ENCODE data around the gene CORO2A. TPM values are rescaled to one million over a fixed set of nuclear protein-coding genes. Genes with fewer than 3 reads are reported as not detected.

Gene CORO2A
- total RNA-seq, 4 donors from 2014 or later = 0.77 to 4.8 (median 0.86) TPM

GRCh38 chr9:98097836-98098235 is 94.6 kb downstream of the CORO2A start:
- Histone ChIP-seq H3K36me3 (peaks cover 0 to 54% of the 10 kb centered on the region in 2 donors), H3K4me3 (no peak overlapping the region), H3K27me3 (peaks cover 10% of the 10 kb centered on the region), H3K27ac (no peak overlapping the region), H3K4me1 (no peaks in the 10 kb centered on the region), H3K9me3 (no peaks in the 10 kb centered on the region)
- TF ChIP-seq EP300 (IDR thresholded peaks at IDR 0.05) (no peak), POLR2AphosphoS5 (IDR thresholded peaks at IDR 0.05) (no peak), POLR2A (IDR thresholded peaks at IDR 0.05) (no peak), CTCF (IDR thresholded peaks at IDR 0.05) (no peak)
- 60 to 70% methylated on average over 3 to 4 of the region's 4 CpGs for WGBS, 2 donors (ENCODE audit: low coverage in 1 of 2)
- ATAC-seq = no peak

- no peak overlapping the region for H3K4me3 ChIP-seq
- no peaks in the 10 kb centered on the region for H3K9me3 ChIP-seq
- no peak overlapping the region for H3K27ac ChIP-seq
- H3K4me1 ChIP-seq = no peaks in the 10 kb centered on the region
- WGBS, 2 donors (ENCODE audit: low coverage in 1 of 2) = 80 to 100% methylated on average over 1 to 2 of the region's 5 CpGs
- ATAC-seq = no peak
- TF ChIP-seq POLR2A (IDR thresholded peaks at IDR 0.05) = no peak
- TF ChIP-seq CTCF (IDR thresholded peaks at IDR 0.05) = no peak
- TF ChIP-seq EP300 (IDR thresholded peaks at IDR 0.05) = no peak
- no peak for TF ChIP-seq POLR2AphosphoS5 (IDR thresholded peaks at IDR 0.05)
- peaks cover 0 to 54% of the 10 kb centered on the region in 2 donors for H3K36me3 ChIP-seq
- H3K27me3 ChIP-seq = peaks cover 16% of the 10 kb centered on the region
Observed at GRCh38 chr9:98096091-98096490, 96.3 kb downstream of the CORO2A start.

- ATAC-seq = no peak
- Histone ChIP-seq H3K27ac (no peak overlapping the region), H3K4me1 (no peaks in the 10 kb centered on the region), H3K27me3 (peaks cover 16% of the 10 kb centered on the region), H3K4me3 (no peak overlapping the region), H3K36me3 (peaks cover 0 to 54% of the 10 kb centered on the region in 2 donors), H3K9me3 (no peaks in the 10 kb centered on the region)
- no peak for TF ChIP-seq POLR2A (IDR thresholded peaks at IDR 0.05)
- no peak for TF ChIP-seq CTCF (IDR thresholded peaks at IDR 0.05)
- TF ChIP-seq EP300 (IDR thresholded peaks at IDR 0.05) = no peak
- TF ChIP-seq POLR2AphosphoS5 (IDR thresholded peaks at IDR 0.05) = no peak
- 100% methylated on average over 3 of the region's 7 CpGs; no CpG with 5 or more reads in 1 of the 2 donors for WGBS, 2 donors (ENCODE audit: low coverage in 1 of 2)
Observed at GRCh38 chr9:98095401-98095800, 97.0 kb downstream of the CORO2A start.

GRCh38 chr9:98094851-98095250 is 97.6 kb downstream of the CORO2A start:
- no peak for ATAC-seq
- WGBS, 2 donors (ENCODE audit: low coverage in 1 of 2) = no CpG with 5 or more reads among the region's 16 CpGs
- TF ChIP-seq EP300 (IDR thresholded peaks at IDR 0.05) = no peak
- TF ChIP-seq POLR2AphosphoS5 (IDR thresholded peaks at IDR 0.05) = no peak
- TF ChIP-seq POLR2A (IDR thresholded peaks at IDR 0.05) = no peak
- no peak for TF ChIP-seq CTCF (IDR thresholded peaks at IDR 0.05)

GRCh38 chr9:98094316-98094715 is 98.1 kb downstream of the CORO2A start:
- ATAC-seq = no peak
- no peak overlapping the region for H3K27ac ChIP-seq
- H3K27me3 ChIP-seq = peaks cover 16% of the 10 kb centered on the region
- H3K9me3 ChIP-seq = no peaks in the 10 kb centered on the region
- no peak overlapping the region for H3K4me3 ChIP-seq
- TF ChIP-seq POLR2A (IDR thresholded peaks at IDR 0.05) (no peak), CTCF (IDR thresholded peaks at IDR 0.05) (no peak), POLR2AphosphoS5 (IDR thresholded peaks at IDR 0.05) (no peak), EP300 (IDR thresholded peaks at IDR 0.05) (no peak)
- no peaks in the 10 kb centered on the region for H3K4me1 ChIP-seq
- peaks cover 0 to 49% of the 10 kb centered on the region in 2 donors for H3K36me3 ChIP-seq
- 81 to 100% methylated on average over 1 to 2 of the region's 4 CpGs for WGBS, 2 donors (ENCODE audit: low coverage in 1 of 2)

More at GRCh38 chr9:98094851-98095250, 97.6 kb downstream of the CORO2A start:
- no peaks in the 10 kb centered on the region for H3K9me3 ChIP-seq
- no peaks in the 10 kb centered on the region for H3K4me1 ChIP-seq
- peaks cover 16% of the 10 kb centered on the region for H3K27me3 ChIP-seq
- peaks cover 0 to 54% of the 10 kb centered on the region in 2 donors for H3K36me3 ChIP-seq
- no peak overlapping the region for H3K4me3 ChIP-seq
- no peak overlapping the region for H3K27ac ChIP-seq
